CD14-positive monocyte (primary cell): Measurements from ENCODE around the gene RAB11FIP3. TPM values are rescaled to one million over a fixed set of nuclear protein-coding genes. Genes with fewer than 3 reads are reported as not detected.

ENCODE experiments used
- DNase-seq, 3 donors: peaks; one replicate each; pipeline ENCODE4 v3.0.0-alpha.2; 2011 to 2022
- H2AFZ ChIP-seq: 2 replicates; pipeline ENCODE4 v1.6.0; 2012; ENCODE audit warnings: mild to moderate bottlenecking, low read depth, low read length, inconsistent platforms; ENCODE audit not compliant: insufficient read depth, poor library complexity, severe bottlenecking
- H3K27ac ChIP-seq, 2 donors: 1 replicate in 1 of 2; 2 replicates in 1 of 2; pipeline ENCODE4 v1.5.1; 2012 to 2013; ENCODE audit warnings: low read length in 2 of 2, control low read depth in 1 of 2, inconsistent platforms in 1 of 2, low read depth in 1 of 2, mild to moderate bottlenecking in 1 of 2
- H3K27me3 ChIP-seq, 2 donors: one replicate each; pipeline versions ENCODE4 v1.6.0 to v1.6.1; 2011 to 2013; ENCODE audit warnings: low read length in 2 of 2; ENCODE audit not compliant: control insufficient read depth in 2 of 2, insufficient read depth in 2 of 2
- H3K36me3 ChIP-seq, 2 donors: replicated peaks in 1 of 2; 1 replicate in 1 of 2; 2 replicates in 1 of 2; pipeline versions ENCODE4 v1.5.1 to v1.6.1; 2012 to 2013; ENCODE audit warnings: low read length in 2 of 2, control low read depth in 1 of 2, inconsistent platforms in 1 of 2, mild to moderate bottlenecking in 1 of 2; ENCODE audit not compliant: insufficient read depth in 2 of 2, control insufficient read depth in 1 of 2
- H3K4me1 ChIP-seq, 2 donors: 1 replicate in 1 of 2; 2 replicates in 1 of 2; pipeline versions ENCODE4 v1.5.1 to v1.6.1; 2012 to 2013; ENCODE audit warnings: low read length in 2 of 2, control low read depth in 1 of 2, inconsistent platforms in 1 of 2, mild to moderate bottlenecking in 1 of 2, moderate library complexity in 1 of 2; ENCODE audit not compliant: insufficient read depth in 2 of 2, control insufficient read depth in 1 of 2
- H3K4me2 ChIP-seq: replicated peaks from 2 replicates; pipeline ENCODE3; 2012; ENCODE audit warnings: low read length, moderate library complexity, mild to moderate bottlenecking; ENCODE audit not compliant: poor library complexity, severe bottlenecking; ENCODE audit errors: extremely low read depth
- H3K4me3 ChIP-seq, 3 experiments: fragments of 200-600 bp in 1 of 3; sonication (generic) in 1 of 3; replicated peaks in 1 of 3; 1 replicate in 2 of 3; 2 replicates in 1 of 3; pipeline ENCODE4 v1.5.1; 2011 to 2013; ENCODE audit warnings: low read length in 3 of 3, mild to moderate bottlenecking in 3 of 3, control low read depth in 2 of 3, low read depth in 2 of 3, inconsistent platforms in 1 of 3, moderate library complexity in 1 of 3
- H3K79me2 ChIP-seq: 2 replicates; pipeline ENCODE4 v1.6.0; 2012; ENCODE audit warnings: mild to moderate bottlenecking, control low read depth, inconsistent platforms, low read length, moderate library complexity; ENCODE audit not compliant: insufficient read depth
- H3K9ac ChIP-seq: 2 replicates; pipeline ENCODE4 v1.6.0; 2017; ENCODE audit warnings: low read length, mild to moderate bottlenecking; ENCODE audit not compliant: insufficient read depth, poor library complexity, severe bottlenecking
- H3K9me3 ChIP-seq, 2 donors: replicated peaks in 1 of 2; 1 replicate in 1 of 2; 2 replicates in 1 of 2; pipeline versions ENCODE4 v1.5.1 to v1.6.1; 2012 to 2013; ENCODE audit warnings: low read length in 2 of 2, control low read depth in 1 of 2; ENCODE audit not compliant: control insufficient read depth in 1 of 2, insufficient read depth in 1 of 2
- H4K20me1 ChIP-seq: 2 replicates; pipeline ENCODE4 v1.6.0; 2012; ENCODE audit warnings: mild to moderate bottlenecking, low read length, control low read depth, moderate library complexity; ENCODE audit not compliant: insufficient read depth
- H3K27ac Mint-ChIP-seq, 7 donors: one replicate each; pipeline ENCODE4 v1.8.0; 2020; ENCODE audit warnings: mild to moderate bottlenecking in 7 of 7, mixed read lengths in 7 of 7, moderate library complexity in 6 of 7, inconsistent platforms in 2 of 7
- H3K27me3 Mint-ChIP-seq, 3 donors: one replicate each; pipeline ENCODE4 v1.8.0; 2021 to 2022; ENCODE audit warnings: low read depth in 3 of 3, mild to moderate bottlenecking in 3 of 3, mixed read lengths in 3 of 3, moderate library complexity in 3 of 3, inconsistent platforms in 1 of 3
- H3K36me3 Mint-ChIP-seq, 2 donors: one replicate each; pipeline ENCODE4 v1.8.0; 2020; ENCODE audit warnings: mixed read lengths in 2 of 2, inconsistent platforms in 1 of 2, mild to moderate bottlenecking in 1 of 2
- H3K4me1 Mint-ChIP-seq: one replicate; pipeline ENCODE4 v1.8.0; 2020; ENCODE audit warnings: mild to moderate bottlenecking, mixed read lengths
- H3K4me3 Mint-ChIP-seq, 2 donors: one replicate each; pipeline ENCODE4 v1.8.0; 2020; ENCODE audit warnings: mild to moderate bottlenecking in 2 of 2, mixed read lengths in 2 of 2, moderate library complexity in 1 of 2
- H3K9me3 Mint-ChIP-seq, 7 donors: one replicate each; pipeline ENCODE4 v1.8.0; 2020 to 2022; ENCODE audit warnings: mixed read lengths in 7 of 7, mild to moderate bottlenecking in 6 of 7, moderate library complexity in 6 of 7, inconsistent platforms in 2 of 7
- CTCF ChIP-seq: fragments of 200-600 bp; IDR thresholded peaks from one replicate; pipeline ENCODE4 v1.8.0; 2022; ENCODE audit warnings: antibody characterized with exemption, mild to moderate bottlenecking
- WGBS: methylation state at CpG from one replicate; pipeline ENCODE4 v1.1.5; 2013; ENCODE audit warnings: missing lambda C conversion rate; ENCODE audit not compliant: insufficient coverage; 5-methylcytosine and 5-hydroxymethylcytosine counted together
- intact Hi-C, 2 donors: fragments of 100-400 bp; cut with micrococcal nuclease; formaldehyde crosslinking; loops; one replicate each; pipeline versions ENCODE4 v1.15.0 to v1.15.1; 2023
- polyA plus RNA-seq, 3 donors: library from polyadenylated mRNA; depleted of rRNA in 1 of 3; unstranded in 2 of 3; stranded (reverse) in 1 of 3; fragments of 300-500 nt in 2 of 3; fragments of >200 nt in 1 of 3; fragmentation: Illumina TruSeq in 2 of 3; gene quantifications; 1 replicate in 2 of 3; 2 replicates in 1 of 3; pipeline ENCODE4 v1.2.3, GENCODE V29; 2012 to 2021

Gene RAB11FIP3
- polyA plus RNA-seq, 3 donors: 0.37 to 7.5 (median 0.49) TPM

DNA sequence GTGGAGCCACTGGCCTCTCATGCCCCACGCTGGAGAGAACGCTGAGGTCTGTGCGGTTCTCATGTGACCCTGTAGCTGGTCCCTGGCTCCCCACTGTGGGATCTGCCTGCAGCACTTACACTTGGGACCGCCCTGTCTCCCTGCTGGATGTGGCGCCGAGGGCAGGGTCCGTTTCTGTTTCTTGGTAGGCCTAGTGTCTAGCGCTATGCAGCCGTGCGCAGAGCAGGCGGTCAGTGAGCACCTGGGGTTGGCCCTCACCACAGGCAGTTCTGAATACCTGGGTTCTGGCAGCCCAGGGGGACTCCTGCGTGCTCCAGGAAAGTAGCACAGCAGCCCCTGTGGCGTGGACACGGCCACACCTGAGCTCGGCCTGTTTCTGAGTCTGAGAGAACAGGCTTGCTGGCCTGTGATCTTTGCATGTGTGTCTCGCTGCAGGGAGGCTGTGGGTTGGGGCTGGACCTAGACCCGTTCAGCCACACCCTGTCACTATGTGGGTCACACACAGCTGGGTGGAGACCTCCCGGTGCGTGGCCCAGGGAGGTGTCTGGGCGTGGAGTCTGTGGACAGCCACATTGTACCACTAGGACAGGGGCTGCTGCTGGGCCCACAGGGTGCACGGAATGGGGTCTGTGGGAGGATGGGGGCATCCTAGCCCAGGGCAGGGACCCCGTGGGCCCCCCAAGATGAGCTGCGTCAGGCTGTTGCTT, 104.8 kb downstream of the RAB11FIP3 start:
- peak overlapping the region in 2 of 7 donors; percentile 43 to 80 for H3K27ac Mint-ChIP-seq
- 95% methylated on average over 23 of the region's 23 CpGs for WGBS

More for the DNA sequence above, 104.8 kb downstream of the RAB11FIP3 start:
- Histone ChIP-seq H3K4me1 (peaks cover 35 to 49% of the 10 kb centered on the region in 2 donors), H3K79me2 (peaks cover 80% of the 10 kb centered on the region), H3K9ac (no peak overlapping the region), H3K4me3 (no peak overlapping the region), H3K36me3 (peaks cover 0 to 8% of the 10 kb centered on the region in 2 donors), H4K20me1 (peaks cover 70% of the 10 kb centered on the region), H3K27ac (peak overlapping the region in 1 of 2 donors; percentile 87), H2AFZ (no peak overlapping the region), H3K27me3 (no peaks in the 10 kb centered on the region), H3K4me2 (no peak overlapping the region), H3K9me3 (no peaks in the 10 kb centered on the region)
- intact Hi-C loops: no loop called here
- DNase-seq: no peak
- H3K4me3 Mint-ChIP-seq: peak overlapping the region in 1 of 2 donors; percentile 41
- peaks cover 40% of the 10 kb centered on the region for H3K4me1 Mint-ChIP-seq
- peaks cover 2 to 13% of the 10 kb centered on the region in 2 donors for H3K36me3 Mint-ChIP-seq
- no peaks in the 10 kb centered on the region for H3K9me3 Mint-ChIP-seq
- H3K27me3 Mint-ChIP-seq: peaks cover 0 to 1% (median 0%) of the 10 kb centered on the region in 3 donors
- TF ChIP-seq CTCF: no peak
